NCI-H1092 treated with DMSO at 0.1 percent for 48 hours (cell line): ENCODE measurements around the gene SNX9.

Experiments
- DNase-seq: peaks from one replicate; lab custom pipeline; 2025; lab: John Stamatoyannopoulos, UW

The SNX9 gene

DNA sequence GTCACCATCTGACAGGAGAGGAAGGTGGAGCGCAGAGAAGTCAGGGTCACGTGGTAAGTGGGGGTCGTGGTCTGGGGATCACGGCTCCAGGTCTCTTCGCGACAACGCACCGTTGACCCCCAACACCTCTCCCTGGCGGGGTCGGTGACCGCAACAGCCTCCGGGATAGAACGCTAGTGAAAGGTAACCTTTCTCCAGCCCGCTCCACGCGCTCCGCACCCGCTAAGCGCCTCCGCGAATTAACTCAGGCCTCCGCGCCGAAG, 158.0 kb downstream of the SNX9 start:
- no peak for DNase-seq

DNA sequence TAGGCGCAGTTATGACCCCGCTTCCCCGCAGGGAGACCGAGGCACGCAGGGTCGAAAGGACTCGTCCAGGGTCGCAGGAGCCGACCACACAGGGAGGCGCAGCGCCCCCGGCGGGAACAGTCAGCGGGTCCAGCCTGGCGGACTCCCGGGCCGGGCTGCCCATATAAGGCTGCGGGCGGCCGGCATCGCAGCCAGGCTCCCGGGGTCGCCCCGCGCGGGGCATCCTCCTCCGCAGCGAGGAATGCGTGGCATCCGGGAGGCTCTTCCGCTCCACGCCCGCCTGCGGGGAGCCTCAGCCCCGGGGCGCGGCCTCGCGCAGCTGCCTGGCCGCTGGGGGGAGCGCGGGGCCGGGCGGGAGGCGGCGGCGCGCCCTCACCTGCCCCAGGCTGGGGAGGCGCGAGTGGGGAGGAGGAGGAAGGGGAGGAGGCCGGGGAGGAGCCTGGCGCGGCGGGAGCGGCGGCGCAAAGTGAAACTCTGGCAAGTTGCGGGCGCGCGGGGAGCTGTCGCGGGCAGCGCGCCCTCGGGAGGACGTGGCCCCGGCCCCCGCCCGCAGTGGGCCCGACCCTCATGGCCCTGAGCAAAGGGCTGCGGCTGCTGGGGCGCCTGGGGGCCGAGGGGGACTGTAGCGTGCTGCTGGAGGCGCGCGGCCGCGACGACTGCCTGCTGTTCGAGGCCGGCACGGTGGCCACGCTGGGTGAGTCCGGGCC, 158.5 kb downstream of the SNX9 start, which contains the start of gene SYNJ2:
TSS of gene SYNJ2 (plus strand) at position 469 of the 707 bp plus-strand sequence. CDS start at position 568, 99 bp downstream.
- DNase-seq, result peak; percentile 46

DNA sequence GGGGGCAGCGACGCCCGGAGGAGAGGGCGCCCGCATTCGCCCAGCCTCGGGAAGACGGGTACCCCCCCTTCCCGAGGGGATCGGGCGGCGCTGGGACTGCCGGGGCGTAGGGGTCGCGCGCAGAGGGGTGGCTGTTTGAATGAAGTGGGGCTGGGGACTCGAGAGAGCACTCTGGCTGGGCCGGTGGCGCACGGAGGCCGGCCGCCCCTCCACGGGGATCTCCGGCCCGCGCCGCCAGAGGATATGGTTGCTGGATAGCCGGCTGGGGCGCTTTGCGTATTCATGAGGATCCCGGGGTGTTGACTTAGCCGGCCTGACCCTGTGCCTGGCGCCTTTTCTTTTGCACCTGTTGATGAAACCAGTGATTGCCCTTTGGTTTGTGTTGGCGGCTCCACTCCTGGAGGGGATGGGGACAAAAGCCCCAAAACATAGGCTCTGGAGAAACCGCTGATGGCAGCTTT, 159.1 kb downstream of the SNX9 start:
- DNase-seq, result peak; percentile 57

DNA sequence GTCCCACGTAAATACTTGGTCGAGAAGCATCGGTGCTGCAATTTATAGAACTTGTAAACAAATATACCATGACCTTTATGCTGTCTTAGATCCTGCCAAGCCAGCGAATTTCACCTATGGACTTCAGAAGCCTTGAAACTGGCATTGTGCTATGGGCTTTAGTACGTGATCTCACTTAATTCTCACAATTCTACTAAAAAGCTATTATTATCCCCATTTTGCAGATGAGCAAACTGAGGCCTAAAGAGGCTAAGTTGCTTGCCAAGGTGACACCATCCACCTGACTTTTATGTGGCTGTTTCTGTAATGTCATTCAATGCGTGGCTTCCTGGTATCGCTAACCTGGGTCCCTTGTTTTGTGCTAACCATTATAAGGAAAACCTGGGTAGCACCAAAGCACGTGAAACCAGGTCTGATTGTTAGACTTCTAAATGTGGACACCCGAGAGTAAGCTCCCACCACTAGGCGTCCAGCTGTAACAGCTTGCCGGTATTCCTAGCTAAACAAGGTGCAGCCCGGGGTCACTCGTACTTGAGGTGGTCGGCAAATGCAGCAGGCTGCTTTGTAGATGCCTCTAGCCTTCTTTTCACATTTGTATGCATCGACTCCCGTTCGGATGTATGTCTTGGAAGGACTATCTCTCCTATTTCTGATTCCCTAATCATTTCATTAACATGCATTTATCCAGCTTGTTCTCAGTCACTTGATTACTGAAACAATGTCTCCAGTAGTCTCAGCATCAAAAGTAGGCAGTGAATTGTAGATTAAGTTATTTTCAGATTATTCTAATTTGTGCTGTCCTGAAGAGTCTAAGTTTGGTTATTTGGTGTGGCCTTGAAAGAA, 159.7 kb downstream of the SNX9 start:
- DNase-seq, result no peak

DNA sequence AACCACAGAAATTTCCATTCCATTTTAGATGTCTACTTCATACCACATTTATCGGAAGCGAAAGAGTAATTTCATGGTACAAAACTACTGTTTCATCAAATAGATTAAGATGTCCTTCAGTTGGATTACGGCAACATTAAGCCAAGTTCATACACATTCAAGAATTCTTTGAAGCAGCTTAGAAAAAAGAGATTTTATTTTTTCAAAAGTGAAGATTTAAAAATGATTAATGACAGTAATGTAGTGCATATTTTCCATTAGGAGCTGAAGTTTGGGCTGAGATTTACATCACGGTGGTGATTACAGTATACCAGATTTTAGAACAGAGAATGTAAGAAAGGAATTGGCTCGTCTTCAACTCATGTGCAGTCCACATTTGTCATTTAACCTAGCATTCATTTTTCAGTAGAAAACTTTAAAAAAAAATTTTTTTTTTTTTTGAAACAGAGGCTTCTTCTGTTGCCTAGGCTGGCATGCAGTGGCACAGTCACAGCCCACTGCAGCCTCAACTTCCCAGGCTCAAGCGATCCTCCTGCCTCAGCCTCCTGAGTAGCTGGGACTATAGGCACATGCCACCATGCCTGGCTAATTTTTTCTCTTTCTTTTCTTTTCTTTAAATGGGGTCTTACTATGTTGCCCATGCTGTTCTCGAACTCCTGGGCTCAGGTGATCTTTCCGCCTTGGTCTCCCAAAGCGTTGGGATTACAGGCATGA, 160.5 kb downstream of the SNX9 start:
- no peak for DNase-seq

DNA sequence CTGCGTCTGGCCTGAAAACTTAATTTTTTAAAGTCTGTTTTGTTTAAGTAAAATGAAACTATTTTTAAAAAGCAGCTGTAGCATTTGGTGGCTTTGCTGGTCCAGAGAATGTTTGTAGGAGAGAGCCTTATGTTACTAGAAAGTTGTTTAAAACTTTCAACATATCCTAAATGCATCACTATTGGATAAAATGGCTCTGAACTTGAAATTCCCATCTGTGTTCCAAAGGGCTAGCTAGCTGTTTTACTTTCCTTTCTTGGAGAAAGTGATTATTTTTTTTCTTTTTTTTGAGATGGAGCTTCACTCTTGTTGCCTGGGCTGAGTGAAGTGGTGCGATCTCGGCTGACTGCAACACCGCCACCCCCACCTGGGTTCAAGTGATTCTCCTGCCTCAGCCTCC, 161.1 kb downstream of the SNX9 start:
- no peak for DNase-seq

DNA sequence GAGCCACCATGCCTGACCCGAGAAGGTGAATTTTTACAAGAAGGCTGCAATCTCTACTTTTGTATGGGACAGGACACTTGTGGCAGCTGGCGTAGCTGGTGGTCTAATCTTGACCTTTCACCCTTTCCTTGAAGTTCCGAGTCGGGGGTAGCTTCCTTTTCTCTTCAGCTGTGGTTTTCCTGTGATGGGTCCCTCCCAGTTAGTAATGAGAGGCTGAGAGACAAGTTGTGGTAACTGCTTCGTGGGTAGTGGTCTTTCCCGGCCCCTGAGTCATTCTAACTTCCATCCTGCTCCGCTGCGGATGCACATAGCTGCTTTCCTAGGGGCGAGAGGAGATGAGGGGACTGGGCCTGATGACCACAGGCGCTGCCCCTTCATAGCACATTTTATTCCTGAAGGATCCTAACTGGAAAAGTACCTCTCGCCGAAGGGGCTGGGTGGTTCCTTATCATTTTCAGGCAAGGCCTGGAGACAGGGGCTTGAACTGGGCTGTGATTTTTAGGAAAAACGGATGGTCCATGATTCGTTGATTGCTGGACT, 161.7 kb downstream of the SNX9 start:
- no peak for DNase-seq

DNA sequence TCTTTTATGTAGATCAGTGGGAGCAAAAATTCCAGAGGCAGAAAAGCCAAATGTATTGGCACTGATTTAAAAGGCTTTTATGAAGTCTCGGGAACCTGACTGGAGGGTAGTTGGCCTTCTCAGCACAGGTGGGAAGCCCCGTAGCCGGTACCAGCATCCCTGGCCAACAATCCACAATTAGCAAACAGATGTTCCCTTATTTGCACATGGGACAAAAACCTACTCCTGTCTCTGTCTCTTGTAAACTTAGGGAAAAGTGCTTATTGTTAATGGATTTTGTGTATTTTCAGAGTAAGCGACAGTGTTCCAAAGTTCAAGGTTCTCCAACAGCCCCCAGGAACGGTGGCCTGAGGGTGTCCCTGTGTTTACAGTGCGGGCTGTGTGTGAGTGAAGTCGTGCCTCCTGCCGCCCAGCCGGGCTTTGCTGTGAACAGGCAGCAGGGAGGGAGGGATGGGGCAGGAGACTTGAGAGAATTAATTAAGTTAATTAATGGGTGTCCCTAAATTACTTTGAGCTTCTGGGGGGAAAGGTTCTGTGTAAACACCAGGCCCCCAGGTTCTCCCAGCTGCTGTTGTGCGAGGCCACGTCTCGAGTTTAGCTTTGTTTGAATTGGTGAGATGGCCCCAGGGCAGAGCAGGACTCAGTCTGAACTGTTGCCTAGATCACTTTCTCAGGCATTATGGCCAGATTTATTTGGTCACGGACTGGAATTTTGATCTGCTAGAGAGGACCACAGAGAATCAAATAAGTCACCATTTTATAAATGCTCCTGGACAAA, 162.5 kb downstream of the SNX9 start:
- peak; percentile 41 for DNase-seq

DNA sequence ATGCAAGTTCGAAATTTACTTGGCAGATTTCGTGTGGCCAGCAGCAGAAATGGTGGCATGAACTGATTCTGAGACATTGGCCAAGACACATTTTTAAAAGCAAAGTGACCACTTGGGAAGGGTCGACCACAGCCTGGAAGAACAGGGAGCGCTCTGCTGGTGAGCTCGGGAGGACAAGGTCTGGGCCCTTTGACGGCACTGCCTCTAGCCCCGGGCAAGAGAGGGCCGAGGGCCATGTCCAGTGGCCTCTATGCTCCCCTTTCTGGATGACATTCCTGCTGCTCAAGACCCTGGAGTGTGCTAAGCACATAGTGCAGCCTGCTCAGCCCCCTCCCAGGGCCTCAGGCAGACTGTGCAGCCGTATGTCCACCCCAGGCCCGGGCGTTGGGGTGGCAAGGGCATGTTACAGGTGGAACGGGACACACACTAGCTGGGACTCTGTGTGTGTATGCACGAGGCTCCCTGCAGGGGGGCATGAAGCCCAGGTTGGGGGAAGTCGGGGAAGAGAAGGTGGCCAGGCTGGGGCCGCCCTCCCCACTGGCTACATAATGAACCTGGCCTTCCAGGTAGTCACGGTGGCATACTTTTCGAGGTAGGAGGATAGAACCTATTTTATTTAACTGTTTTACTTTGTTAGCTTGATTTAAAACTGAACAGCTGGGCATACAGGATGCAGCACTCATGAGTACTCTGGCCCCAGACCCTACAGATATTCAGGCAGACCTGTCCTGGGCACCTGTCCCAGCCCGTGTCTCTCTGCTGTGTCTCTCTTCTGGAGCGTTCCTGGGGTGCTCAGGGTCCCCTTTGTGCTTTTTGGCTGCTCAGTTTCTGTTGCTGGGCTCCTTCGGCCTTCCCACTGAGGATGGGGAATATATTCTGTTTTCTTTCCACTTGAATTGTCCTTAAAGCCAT, 165.0 kb downstream of the SNX9 start:
- DNase-seq, result no peak

DNA sequence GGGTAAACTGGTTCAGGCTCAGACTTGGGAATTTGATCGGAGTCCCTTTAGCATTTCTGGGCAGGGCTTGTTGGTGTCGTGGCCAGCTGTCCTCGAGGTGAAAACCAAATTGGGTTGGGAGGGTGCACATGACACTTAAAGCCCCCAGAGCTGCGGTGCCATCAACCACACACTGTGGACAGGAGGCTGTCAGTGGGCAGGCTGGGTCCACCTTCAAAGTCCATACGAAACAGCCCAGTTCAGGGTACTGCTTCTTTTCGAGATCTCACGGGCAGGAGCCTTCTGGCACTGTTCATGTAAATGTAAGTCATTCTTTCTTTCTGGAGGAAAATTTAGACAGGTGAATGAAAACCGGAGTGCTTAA, 165.6 kb downstream of the SNX9 start:
- DNase-seq, result no peak

DNA sequence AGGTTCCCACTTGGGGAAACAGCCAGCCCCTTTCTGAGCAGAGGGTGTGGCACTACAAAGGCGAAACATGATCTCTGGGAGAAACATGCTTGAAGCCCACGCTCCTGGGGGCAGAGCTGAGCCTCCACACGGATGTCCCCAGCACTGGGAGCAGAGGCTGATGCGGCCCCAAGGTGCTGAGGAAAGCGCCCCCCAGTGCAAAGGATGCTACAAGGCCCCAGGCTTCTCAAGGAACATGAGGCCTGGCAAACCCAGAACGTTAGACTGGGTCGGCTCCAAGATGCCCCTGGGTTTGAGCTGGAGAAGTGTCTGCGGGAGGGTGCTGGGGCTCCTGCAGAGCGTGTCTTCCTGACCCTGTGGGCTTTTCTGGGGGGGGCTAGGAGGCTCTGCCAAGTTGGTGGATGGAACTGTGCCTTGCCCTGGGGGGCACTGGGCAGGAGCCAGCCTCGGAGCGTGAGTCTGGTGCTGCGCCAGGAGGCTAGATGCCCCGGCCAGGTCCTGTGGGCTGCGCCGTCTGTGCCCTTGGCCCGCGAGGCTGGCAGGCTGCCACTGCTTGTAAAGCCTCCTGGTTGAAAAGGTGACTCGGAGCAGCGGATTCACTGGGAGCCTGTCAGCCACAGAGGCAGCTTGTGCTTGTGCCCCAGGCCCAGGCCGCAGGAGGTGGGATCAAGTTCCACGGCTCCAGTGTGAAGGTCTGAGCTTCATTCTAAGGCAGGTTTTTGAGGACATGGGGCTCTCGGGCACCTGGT, 166.7 kb downstream of the SNX9 start:
- DNase-seq, result peak; percentile 82

DNA sequence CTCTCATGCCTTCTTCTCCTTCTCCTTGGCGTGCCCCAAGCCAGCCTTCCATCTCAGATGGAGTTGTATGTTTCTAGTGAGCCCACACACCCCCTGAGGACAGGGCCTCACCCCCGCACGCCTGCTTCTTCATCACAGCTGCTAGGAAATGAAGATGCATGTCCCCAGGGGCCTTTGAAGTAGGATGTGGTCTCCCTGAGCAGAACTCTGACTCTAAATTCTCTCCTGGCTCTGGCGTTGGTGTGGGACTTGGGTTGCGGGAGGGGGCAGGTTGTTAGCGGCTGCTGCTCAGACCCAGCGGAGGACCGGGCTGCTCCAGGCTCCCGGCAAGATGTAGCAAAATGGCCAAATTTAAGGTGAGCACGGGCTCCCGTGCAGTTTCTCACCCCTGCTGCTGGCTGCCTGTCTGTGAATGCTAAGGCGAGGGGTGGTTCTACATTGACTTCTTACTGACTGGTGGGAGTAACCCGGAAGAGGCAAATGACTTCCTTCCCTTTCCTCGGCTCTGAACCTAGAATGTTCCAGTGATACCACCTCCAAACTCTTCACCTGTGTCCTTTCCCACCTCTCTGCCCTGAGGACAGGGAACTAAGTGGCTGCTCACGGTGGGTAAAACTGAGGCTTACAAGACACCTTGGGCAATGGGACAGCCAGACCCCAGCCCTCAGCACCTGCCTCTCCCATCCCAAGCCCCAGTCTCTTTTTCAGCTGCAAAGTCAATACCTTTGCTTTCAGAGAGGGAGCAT, 167.4 kb downstream of the SNX9 start:
- no peak for DNase-seq

DNA sequence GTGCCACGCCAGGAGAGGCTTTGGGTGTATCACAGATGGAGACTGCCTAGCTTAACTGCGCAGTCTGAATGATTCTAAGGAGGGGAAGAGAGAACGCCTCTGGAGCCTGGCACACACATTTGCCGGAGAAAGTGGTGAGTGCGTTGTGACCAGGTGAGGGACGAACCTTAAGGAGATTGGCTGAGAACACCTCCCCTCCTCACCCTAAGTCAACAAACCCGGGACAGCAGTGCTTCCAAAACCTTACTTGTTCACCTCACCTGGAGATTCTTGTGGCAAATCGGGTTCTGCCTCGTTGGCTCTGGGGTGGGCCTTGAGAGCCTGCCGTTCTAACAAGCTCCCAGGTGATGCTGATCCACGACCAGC, 168.0 kb downstream of the SNX9 start:
- DNase-seq, result no peak

DNA sequence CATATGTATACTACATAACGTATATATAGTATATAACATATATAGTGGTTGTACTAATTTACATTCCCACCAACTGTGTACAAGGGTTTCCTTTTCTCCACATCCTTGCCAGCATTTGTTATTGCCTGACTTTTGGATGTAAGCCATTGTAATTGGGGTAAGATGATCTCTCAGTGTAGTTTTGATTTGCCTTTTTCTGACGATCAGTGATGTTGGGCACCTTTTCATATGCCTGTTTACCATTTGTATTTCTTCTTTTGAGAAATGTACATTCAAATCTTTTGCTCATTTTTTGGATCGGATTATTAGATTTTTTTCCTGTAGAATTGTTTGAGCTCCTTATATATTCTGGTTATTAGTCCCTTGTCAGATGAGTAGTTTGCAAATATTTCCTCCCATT, 170.0 kb downstream of the SNX9 start:
- peak; percentile 25 for DNase-seq

DNA sequence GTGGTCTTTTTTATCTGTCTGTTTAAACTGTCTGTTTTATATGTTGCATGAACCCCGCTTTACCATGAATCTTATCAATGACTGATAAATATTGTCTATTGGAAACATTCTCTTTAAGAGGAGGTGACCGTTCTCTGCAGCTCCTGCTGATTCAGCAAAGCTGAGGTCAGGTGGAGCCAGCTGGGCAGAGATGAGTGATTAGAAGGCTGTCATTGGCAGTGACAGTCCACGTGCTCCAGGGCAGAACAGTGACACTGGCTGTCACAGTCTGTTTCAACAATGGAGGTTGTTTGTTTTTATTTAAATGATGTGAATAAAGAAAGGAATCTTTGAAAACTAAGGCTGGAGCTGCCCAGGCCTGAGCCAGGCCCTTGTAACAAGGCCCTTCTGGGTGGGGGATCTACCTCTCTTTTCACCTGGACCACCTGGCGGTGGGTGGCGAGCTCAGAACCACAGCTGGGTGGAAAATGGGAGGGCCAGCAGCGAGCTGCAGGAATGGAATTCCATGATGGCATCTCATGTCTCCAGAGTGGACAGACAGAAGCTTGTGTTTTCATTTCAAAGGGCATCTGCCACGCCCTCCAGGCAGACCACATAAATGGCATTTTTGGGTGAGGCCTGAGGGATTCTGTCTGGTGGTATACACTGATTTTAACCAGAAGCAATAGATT, 171.2 kb downstream of the SNX9 start:
- DNase-seq, result no peak
